ENCODE results near the gene CDK6. TPM values are rescaled to one million over a fixed set of nuclear protein-coding genes. Genes with fewer than 3 reads are reported as not detected.

Gene CDK6
- total RNA-seq, 1 experiment from 2014 or later, result 124 TPM

DNA sequence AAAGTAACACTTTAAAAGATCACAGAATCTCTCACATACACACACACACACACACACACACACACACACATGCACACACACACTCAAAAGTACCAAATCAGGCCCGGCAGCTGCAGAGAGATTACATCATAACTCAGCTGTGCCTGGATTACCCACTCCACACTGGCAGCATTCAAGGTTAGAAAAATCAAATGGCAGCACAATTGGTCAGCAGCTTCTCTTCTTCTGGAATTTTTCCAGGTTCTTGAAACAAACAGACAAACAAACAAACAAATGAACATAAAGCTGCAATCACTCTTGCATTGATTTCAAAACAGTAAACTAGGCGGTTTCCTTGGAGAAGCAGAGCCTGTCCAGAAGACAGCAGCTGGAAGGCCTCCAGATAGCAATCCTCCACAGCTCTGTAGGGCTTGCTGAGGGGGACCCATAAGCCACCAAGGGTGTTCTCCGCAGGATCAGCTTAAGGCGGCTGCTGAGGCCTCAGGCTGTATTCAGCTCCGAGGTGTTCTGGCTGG is 221.7 kb downstream of the CDK6 start:
- H3K27me3 Mint-ChIP-seq (ENCODE audit: insufficient read depth, unreplicated experiment), result no peaks in the 10 kb centered on the region
- H3K4me3 Mint-ChIP-seq (ENCODE audit: unreplicated experiment), result no peak overlapping the region
- no peak for DNase-seq (ENCODE audit: unreplicated experiment)
- TF ChIP-seq, protein P1, sequence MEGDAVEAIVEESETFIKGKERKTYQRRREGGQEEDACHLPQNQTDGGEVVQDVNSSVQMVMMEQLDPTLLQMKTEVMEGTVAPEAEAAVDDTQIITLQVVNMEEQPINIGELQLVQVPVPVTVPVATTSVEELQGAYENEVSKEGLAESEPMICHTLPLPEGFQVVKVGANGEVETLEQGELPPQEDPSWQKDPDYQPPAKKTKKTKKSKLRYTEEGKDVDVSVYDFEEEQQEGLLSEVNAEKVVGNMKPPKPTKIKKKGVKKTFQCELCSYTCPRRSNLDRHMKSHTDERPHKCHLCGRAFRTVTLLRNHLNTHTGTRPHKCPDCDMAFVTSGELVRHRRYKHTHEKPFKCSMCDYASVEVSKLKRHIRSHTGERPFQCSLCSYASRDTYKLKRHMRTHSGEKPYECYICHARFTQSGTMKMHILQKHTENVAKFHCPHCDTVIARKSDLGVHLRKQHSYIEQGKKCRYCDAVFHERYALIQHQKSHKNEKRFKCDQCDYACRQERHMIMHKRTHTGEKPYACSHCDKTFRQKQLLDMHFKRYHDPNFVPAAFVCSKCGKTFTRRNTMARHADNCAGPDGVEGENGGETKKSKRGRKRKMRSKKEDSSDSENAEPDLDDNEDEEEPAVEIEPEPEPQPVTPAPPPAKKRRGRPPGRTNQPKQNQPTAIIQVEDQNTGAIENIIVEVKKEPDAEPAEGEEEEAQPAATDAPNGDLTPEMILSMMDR (IDR thresholded peaks at IDR 0.05; ENCODE audit: unreplicated experiment), result no peak
- no TSS peak for BruUV-seq (replicated peaks)
- no peaks in the 10 kb centered on the region for H3K4me1 Mint-ChIP-seq (ENCODE audit: insufficient read depth, unreplicated experiment)
- peaks cover 53% of the 10 kb centered on the region for H3K36me3 Mint-ChIP-seq (ENCODE audit: insufficient read depth, unreplicated experiment)
- intact Hi-C loops (cut with micrococcal nuclease), result loop anchor here (5.0 kb wide), 1 partner anchor 87 kb away; the partner anchor contains the start of genes PEX1 and RBM48
- H3K9me3 Mint-ChIP-seq (ENCODE audit: unreplicated experiment), result no peaks in the 10 kb centered on the region
- H3K27ac Mint-ChIP-seq (ENCODE audit: low read depth, unreplicated experiment), result no peak overlapping the region
- ChIA-PET CTCF (interaction anchor here (0.8 to 1.8 kb wide), 5 partner anchors 16 to 374 kb away, joined by 4 to 6 read pairs (median 4); no protein-coding TSS in a partner anchor), POLR2A (interaction anchor here (1.1 kb wide), 1 partner anchor 8 kb away, joined by 3 read pairs; no protein-coding TSS in a partner anchor)

DNA sequence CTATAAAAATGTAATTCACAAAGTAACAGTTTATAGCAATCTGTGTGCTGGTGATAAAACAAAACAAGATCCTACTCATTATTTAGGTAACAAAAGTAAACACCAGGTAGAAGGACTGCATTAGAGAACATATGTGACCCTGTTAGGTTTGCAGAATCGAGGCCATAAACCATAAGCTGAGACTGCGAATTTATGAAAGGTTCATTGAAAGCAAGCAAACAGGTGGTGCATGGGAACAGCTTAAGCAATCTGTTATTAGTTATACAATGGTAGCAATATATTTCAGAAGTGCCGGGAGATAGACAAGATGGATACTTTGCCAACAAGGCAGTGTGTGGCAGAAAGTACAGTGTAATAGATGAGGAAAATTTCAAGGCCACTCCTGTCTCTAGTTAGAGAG is 222.7 kb downstream of the CDK6 start:
- Mint-ChIP-seq H3K4me1 (ENCODE audit: insufficient read depth, unreplicated experiment) (no peaks in the 10 kb centered on the region), H3K36me3 (ENCODE audit: insufficient read depth, unreplicated experiment) (peaks cover 60% of the 10 kb centered on the region), H3K9me3 (ENCODE audit: unreplicated experiment) (no peaks in the 10 kb centered on the region), H3K4me3 (ENCODE audit: unreplicated experiment) (no peak overlapping the region), H3K27ac (ENCODE audit: low read depth, unreplicated experiment) (no peak overlapping the region), H3K27me3 (ENCODE audit: insufficient read depth, unreplicated experiment) (no peaks in the 10 kb centered on the region)
- POLR2A ChIA-PET, result interaction anchor here (0.6 to 1.4 kb wide), 2 partner anchors 13 to 151 kb away, joined by 3 read pairs; no protein-coding TSS in a partner anchor
- intact Hi-C loops (cut with micrococcal nuclease), result loop anchor here (5.0 kb wide), 1 partner anchor 86 kb away; the partner anchor contains the start of genes PEX1 and RBM48
- DNase-seq (ENCODE audit: unreplicated experiment), result no peak
- CTCF ChIA-PET, result interaction anchor here (0.7 to 1.6 kb wide), 2 partner anchors 158 to 375 kb away, joined by 3 to 4 read pairs; no protein-coding TSS in a partner anchor
- BruUV-seq (replicated peaks), result no TSS peak
- TF ChIP-seq, protein P1 (IDR thresholded peaks at IDR 0.05; ENCODE audit: unreplicated experiment), result no peak

DNA sequence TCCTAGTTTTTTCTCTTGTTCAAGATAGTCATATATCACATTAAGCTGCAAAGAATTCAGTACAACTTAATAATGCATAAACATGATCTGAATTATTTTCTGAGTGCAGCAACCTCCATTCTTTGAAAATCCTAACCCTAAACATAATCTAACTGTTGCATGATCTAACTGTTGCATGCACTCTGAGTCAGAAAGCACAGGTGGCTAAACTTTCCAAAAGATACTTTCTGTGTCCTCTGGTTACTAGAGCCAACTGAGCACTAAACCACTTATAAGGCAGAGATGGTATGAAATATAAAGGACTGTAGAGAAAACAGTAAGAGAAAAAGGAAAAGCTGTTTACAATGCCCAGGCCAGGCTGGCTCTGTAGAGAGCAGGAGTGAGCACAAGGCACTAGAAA is 223.2 kb downstream of the CDK6 start:
- H3K27ac Mint-ChIP-seq (ENCODE audit: low read depth, unreplicated experiment), result no peak overlapping the region
- no peaks in the 10 kb centered on the region for H3K27me3 Mint-ChIP-seq (ENCODE audit: insufficient read depth, unreplicated experiment)
- ChIA-PET CTCF (interaction anchor here (0.7 to 3.7 kb wide), 3 partner anchors 8 to 158 kb away, joined by 3 to 29 read pairs (median 3); no protein-coding TSS in a partner anchor), POLR2A (interaction anchor here (1.4 kb wide), 1 partner anchor 12 kb away, joined by 3 read pairs; no protein-coding TSS in a partner anchor)
- BruUV-seq (replicated peaks), result no TSS peak
- H3K4me1 Mint-ChIP-seq (ENCODE audit: insufficient read depth, unreplicated experiment), result no peaks in the 10 kb centered on the region
- no peak overlapping the region for H3K4me3 Mint-ChIP-seq (ENCODE audit: unreplicated experiment)
- no peak for DNase-seq (ENCODE audit: unreplicated experiment)
- intact Hi-C loops (cut with micrococcal nuclease), result loop anchor here (5.0 kb wide), 1 partner anchor 86 kb away; the partner anchor contains the start of genes PEX1 and RBM48
- H3K36me3 Mint-ChIP-seq (ENCODE audit: insufficient read depth, unreplicated experiment), result peaks cover 62% of the 10 kb centered on the region
- TF ChIP-seq, protein P1 (IDR thresholded peaks at IDR 0.05; ENCODE audit: unreplicated experiment), result no peak
- no peaks in the 10 kb centered on the region for H3K9me3 Mint-ChIP-seq (ENCODE audit: unreplicated experiment)

DNA sequence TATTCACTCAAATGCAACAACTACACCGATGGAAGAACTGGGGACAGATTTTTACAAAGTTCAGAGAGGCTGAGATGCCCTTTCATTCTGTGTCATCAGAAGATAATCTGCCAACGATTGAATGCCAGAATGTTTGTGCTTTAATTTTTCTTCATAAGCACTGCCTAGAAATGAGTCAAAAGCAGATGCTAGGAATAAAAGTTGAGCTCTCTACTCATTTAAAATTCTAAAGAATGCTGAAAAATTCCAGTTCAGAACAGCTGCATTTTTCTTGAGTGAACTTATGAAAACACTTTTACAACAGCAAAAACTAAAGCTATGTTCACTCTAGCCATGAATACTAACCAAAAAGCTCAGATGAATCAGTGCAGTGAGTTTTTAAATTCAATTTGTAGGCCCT is 223.9 kb downstream of the CDK6 start:
- BruUV-seq (replicated peaks), result no TSS peak
- Mint-ChIP-seq H3K27ac (ENCODE audit: low read depth, unreplicated experiment) (no peak overlapping the region), H3K9me3 (ENCODE audit: unreplicated experiment) (no peaks in the 10 kb centered on the region), H3K4me1 (ENCODE audit: insufficient read depth, unreplicated experiment) (no peaks in the 10 kb centered on the region), H3K27me3 (ENCODE audit: insufficient read depth, unreplicated experiment) (no peaks in the 10 kb centered on the region), H3K4me3 (ENCODE audit: unreplicated experiment) (no peak overlapping the region), H3K36me3 (ENCODE audit: insufficient read depth, unreplicated experiment) (peaks cover 61% of the 10 kb centered on the region)
- ChIA-PET CTCF (interaction anchor here (0.9 to 3.7 kb wide), 4 partner anchors 9 to 220 kb away, joined by 3 to 29 read pairs (median 5); partner anchors contain the start of gene RBM48), POLR2A (interaction anchor here (0.5 to 2.6 kb wide), 2 partner anchors 22 to 464 kb away, joined by 3 to 10 read pairs; partner anchors contain the start of gene FAM133B)
- TF ChIP-seq, protein P1 (IDR thresholded peaks at IDR 0.05; ENCODE audit: unreplicated experiment), result no peak
- intact Hi-C loops (cut with micrococcal nuclease), result loop anchor here (5.0 kb wide), 1 partner anchor 85 kb away; the partner anchor contains the start of genes PEX1 and RBM48
- no peak for DNase-seq (ENCODE audit: unreplicated experiment)
